ENCODE data around the gene NASP.

Gene NASP

GRCh38 chr1:45617618-45618017, 33.8 kb downstream of the NASP start:
- H3K4me3 ChIP-seq (ENCODE audit: low read depth, low read length) = no peak overlapping the region
- no peak for DNase-seq (ENCODE audit: low read depth)
- no peak for TF ChIP-seq CTCF (IDR thresholded peaks at IDR 0.05; ENCODE audit: low read depth, low read length, missing control alignments)

- no peak overlapping the region for H3K4me3 ChIP-seq (ENCODE audit: low read depth, low read length)
- DNase-seq (ENCODE audit: low read depth) = no peak
- TF ChIP-seq CTCF (IDR thresholded peaks at IDR 0.05; ENCODE audit: low read depth, low read length, missing control alignments) = no peak
Measured at GRCh38 chr1:45619149-45619921, 35.5 kb downstream of the NASP start.

GRCh38 chr1:45620588-45621500, 37.0 kb downstream of the NASP start:
- no peak for DNase-seq (ENCODE audit: low read depth)
- no peak overlapping the region for H3K4me3 ChIP-seq (ENCODE audit: low read depth, low read length)
- no peak for TF ChIP-seq CTCF (IDR thresholded peaks at IDR 0.05; ENCODE audit: low read depth, low read length, missing control alignments)

- TF ChIP-seq CTCF (IDR thresholded peaks at IDR 0.05; ENCODE audit: low read depth, low read length, missing control alignments) = no peak
- no peak for DNase-seq (ENCODE audit: low read depth)
- H3K4me3 ChIP-seq (ENCODE audit: low read depth, low read length) = no peak overlapping the region
Measured at GRCh38 chr1:45621501-45621836, 37.6 kb downstream of the NASP start.

- no peak for DNase-seq (ENCODE audit: low read depth)
- TF ChIP-seq CTCF (IDR thresholded peaks at IDR 0.05; ENCODE audit: low read depth, low read length, missing control alignments) = no peak
- H3K4me3 ChIP-seq (ENCODE audit: low read depth, low read length) = no peak overlapping the region
Measured at GRCh38 chr1:45621895-45622523, 38.2 kb downstream of the NASP start.

- no peak for DNase-seq (ENCODE audit: low read depth)
- H3K4me3 ChIP-seq (ENCODE audit: low read depth, low read length) = no peak overlapping the region
- TF ChIP-seq CTCF (IDR thresholded peaks at IDR 0.05; ENCODE audit: low read depth, low read length, missing control alignments) = no peak
Measured at GRCh38 chr1:45622524-45623394, 38.9 kb downstream of the NASP start.

All from GM12864 (cell line).